Measurements from ENCODE around the gene TFE3.

DNA sequence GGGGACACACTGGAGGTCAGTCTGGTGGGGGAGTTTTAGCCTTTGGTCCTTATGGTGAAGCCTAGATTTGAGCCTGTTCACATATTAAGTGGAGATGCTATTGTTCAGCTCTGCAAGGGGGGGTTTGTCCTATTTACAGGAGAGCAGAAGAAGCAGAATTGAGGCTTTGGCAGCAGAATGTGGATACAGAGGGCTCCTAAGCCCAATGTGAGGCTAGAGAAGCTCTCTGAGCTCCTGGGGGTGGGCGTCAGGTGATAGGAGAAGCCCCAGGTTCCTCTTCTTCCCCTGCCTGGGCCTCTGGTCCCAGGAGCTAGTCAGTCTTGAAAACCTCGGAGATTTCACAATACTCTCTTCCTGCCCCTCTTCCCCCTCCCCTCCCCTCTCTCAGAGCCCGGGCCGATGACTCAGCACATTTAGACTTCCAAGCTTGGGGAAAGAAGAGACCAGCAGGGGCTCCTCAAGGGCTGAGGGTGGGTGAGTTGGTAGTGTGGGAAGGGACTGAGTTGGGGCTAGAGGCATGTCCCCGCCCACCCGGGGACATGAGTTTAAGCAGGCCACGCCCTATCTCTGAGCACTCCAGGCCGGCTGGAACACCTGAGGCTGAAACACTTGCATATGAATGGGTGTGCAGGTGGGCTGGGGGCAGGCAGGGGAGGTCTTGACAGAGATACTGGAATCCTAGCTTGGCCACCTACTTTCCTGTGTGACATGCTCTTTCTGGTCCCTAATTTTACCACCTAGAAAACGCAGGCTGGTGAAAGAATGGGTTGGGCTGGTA is 3.4 kb downstream of the TFE3 start:
- TF ChIP-seq POLR2A (IDR thresholded peaks at IDR 0.05) = peak in 1 of 2 donors; percentile 25
- TF ChIP-seq, protein P1, sequence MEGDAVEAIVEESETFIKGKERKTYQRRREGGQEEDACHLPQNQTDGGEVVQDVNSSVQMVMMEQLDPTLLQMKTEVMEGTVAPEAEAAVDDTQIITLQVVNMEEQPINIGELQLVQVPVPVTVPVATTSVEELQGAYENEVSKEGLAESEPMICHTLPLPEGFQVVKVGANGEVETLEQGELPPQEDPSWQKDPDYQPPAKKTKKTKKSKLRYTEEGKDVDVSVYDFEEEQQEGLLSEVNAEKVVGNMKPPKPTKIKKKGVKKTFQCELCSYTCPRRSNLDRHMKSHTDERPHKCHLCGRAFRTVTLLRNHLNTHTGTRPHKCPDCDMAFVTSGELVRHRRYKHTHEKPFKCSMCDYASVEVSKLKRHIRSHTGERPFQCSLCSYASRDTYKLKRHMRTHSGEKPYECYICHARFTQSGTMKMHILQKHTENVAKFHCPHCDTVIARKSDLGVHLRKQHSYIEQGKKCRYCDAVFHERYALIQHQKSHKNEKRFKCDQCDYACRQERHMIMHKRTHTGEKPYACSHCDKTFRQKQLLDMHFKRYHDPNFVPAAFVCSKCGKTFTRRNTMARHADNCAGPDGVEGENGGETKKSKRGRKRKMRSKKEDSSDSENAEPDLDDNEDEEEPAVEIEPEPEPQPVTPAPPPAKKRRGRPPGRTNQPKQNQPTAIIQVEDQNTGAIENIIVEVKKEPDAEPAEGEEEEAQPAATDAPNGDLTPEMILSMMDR (IDR thresholded peaks at IDR 0.05) = peak in 1 of 4 experiments; percentile 22

Measured in uterus (tissue), 2 donors.